Measurements from ENCODE around the gene SEMA7A.

SEMA7A gene

DNA sequence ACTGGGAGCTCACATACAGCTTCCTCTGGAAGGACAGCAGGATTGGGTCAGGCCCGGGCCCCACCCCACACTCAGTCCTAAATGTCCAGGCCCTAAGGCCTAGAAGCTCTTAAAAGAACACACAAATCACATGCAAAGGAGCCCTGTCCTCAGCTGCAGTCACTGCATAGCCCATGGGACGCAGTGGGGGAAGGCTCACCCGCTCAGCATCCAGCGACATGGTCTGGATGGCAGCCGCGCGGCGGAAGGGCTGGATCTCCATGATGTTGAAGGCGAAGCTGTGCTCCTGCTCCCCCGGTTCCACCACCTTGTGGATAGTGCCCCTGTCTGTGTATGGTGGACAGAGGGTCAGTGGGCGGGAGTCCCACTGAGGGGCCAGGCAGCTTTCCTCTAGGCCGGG is 22.1 kb downstream of the SEMA7A start:
- TF ChIP-seq, protein P1, sequence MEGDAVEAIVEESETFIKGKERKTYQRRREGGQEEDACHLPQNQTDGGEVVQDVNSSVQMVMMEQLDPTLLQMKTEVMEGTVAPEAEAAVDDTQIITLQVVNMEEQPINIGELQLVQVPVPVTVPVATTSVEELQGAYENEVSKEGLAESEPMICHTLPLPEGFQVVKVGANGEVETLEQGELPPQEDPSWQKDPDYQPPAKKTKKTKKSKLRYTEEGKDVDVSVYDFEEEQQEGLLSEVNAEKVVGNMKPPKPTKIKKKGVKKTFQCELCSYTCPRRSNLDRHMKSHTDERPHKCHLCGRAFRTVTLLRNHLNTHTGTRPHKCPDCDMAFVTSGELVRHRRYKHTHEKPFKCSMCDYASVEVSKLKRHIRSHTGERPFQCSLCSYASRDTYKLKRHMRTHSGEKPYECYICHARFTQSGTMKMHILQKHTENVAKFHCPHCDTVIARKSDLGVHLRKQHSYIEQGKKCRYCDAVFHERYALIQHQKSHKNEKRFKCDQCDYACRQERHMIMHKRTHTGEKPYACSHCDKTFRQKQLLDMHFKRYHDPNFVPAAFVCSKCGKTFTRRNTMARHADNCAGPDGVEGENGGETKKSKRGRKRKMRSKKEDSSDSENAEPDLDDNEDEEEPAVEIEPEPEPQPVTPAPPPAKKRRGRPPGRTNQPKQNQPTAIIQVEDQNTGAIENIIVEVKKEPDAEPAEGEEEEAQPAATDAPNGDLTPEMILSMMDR (IDR thresholded peaks at IDR 0.05; ENCODE audit: low read depth, low read length): no peak

DNA sequence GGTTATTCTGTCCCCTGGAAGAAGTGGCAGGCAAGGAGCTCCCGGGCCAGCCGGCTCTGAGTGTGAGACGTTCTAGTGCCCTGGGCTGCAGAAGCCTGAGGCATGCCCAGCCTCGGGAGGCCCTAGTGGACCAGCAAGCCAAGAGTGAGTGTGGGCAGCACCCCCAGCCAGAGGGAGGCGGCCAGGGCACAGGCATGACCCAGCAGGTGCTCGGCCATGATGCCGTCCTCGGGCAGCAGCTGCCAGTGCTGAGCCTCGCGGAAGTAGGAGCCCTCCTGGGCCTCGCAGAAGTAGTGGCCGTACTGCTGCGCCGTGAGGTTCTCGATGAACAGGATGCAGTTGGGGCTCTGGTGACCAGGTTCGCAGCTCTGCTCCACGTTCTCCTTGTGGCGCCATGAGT is 23.3 kb downstream of the SEMA7A start:
- TF ChIP-seq, protein P1 (IDR thresholded peaks at IDR 0.05; ENCODE audit: low read depth, low read length): no peak
- DNase-seq (ENCODE audit: extremely low read depth, low read depth): no peak

More for the DNA sequence above, 22.1 kb downstream of the SEMA7A start:
- DNase-seq (ENCODE audit: extremely low read depth, low read depth): no peak

DNA sequence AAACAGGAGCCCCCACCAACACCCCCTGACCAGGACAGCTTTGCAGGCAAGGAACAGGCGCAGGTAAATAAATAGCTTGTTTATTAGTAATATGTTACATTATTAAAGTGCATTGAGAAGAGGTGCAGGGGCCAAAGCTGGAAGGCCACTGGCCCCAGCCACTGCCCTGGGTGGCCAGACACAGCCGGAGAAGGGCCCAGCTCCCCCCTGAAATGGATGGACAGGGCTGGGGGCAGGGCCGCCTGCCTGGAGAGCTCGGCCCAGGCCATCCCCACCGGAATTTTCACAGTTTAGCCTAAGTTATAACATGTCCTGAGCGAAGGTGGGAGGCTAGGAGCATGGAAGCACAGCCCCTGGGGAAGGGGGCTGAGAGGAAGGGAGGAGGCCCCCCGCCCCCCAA is 24.5 kb downstream of the SEMA7A start:
- TF ChIP-seq, protein P1 (IDR thresholded peaks at IDR 0.05; ENCODE audit: low read depth, low read length): no peak
- DNase-seq (ENCODE audit: extremely low read depth, low read depth): no peak

DNA sequence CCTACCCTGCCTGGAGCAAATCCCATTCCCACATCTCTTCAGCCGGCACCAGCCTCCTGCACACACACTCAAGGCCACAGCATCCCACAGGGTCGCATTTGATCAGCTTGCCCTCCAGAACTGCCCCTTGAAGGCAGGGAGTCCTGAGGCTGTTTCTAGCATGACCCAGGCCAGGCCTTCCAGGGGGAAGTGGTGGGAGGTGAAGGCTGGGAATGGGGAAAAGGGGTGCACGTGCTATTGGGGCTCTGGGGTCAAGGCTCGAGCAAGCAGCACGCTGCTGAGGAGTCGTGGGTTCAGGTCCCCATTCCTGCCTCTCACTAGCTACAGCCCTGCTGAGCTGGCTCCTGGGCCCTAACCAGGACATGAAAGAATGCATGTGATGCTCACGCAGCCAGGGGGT is 24.9 kb downstream of the SEMA7A start:
- TF ChIP-seq, protein P1 (IDR thresholded peaks at IDR 0.05; ENCODE audit: low read depth, low read length): no peak
- no peak for DNase-seq (ENCODE audit: extremely low read depth, low read depth)

DNA sequence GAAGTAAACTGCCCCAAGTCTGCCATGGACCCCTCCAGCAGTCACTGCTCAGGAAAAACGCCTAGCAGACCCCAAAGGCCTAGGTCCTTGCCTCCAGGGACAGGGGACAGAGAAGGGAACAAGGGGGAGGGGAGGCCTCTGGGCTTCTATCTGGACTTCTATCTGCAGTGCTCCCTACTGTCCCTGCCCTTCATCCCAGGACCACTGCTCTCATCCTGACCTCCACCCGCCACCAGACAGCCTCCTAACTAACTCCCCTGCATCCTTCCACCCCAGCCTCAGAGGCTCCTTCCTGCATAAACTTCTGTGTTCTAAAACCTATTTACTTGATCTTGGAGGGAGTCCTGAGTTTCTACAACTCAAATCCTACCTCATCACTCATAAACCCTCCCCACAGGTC is 25.4 kb downstream of the SEMA7A start:
- TF ChIP-seq, protein P1 (IDR thresholded peaks at IDR 0.05; ENCODE audit: low read depth, low read length): no peak

DNA sequence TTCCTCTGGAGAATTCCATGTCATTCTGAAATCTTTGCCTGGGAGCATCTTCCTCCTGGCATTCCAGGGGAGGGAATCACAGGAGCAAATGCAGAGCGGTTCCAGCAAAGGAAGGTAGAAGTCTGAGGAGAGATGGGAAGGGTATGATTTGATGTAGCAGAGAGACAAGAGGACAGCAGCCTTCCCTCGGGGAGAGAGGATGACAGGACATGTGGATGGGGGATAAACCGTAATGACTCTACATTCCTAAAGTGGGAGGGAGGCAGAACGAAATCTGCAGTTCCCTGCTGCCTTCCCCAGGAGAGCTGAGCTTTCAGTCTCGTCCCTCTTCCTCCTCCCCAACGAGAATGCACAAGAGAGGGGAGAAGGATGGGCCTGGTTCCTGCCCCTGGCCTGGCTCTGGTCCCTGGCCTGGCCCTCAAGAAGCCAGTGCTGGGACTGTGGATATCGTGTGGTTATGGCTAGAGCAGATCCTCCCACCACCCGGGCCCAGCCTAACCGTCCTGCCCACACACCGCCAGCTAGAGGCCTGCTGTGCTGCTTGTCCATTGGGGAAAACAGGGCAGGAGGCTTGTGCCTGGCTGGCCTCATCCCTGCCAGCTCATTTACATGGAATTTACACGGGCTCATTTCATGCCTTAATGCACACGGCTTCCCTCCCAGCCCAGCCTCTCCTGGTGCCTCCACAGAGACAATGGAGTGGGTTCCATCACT is 26.6 kb downstream of the SEMA7A start:
- TF ChIP-seq, protein P1 (IDR thresholded peaks at IDR 0.05; ENCODE audit: low read depth, low read length): no peak; the same call in 1 of the 2 replicates
- peak; percentile 64 for DNase-seq (ENCODE audit: extremely low read depth, low read depth)

More for the DNA sequence above, 25.4 kb downstream of the SEMA7A start:
- DNase-seq (ENCODE audit: extremely low read depth, low read depth): no peak

DNA sequence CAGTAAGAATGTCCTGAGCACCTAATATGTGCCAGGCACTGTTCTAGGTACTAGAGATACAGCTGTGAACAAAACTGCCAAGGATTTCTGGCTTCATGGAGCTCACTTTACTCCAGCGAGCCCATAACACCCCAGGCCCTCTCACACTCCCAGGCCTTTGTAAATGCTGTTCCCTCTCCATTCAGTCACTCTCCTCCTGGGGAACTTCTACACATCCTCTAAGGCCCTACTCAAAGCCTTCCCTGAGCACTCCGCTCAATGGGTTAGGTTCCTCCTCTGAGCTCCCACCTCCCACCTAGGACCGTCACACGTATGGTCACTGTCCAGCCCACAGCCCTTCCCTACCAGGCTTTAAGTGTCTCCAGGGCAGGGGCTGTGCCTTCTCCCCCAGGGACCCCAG is 27.2 kb downstream of the SEMA7A start:
- DNase-seq (ENCODE audit: extremely low read depth, low read depth): no peak
- TF ChIP-seq, protein P1 (IDR thresholded peaks at IDR 0.05; ENCODE audit: low read depth, low read length): no peak
